ENCODE results near the gene LMO4.

LMO4 gene

DNA sequence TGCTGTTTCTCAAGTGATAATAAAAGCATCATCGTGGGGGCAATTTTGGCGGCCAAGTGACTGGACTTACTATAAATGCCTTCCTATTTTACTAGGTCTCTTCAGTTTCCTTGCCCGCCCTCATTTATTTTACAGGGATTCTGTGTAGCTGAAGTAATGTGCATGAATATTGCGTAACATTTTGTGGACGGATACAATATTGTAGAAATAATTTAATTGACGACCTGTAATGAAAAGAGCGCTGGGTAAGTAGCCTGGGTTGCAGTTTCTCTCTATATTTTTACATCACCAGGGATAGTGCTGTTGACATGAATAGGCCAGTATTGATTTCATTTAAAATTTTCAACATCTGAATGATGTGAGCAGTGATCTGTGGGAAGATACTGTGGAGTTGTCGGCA, 28.1 kb upstream of the LMO4 start:
- peaks cover 42% of the 10 kb centered on the region for H3K4me1 Mint-ChIP-seq
- no peak for DNase-seq
- TF ChIP-seq CTCF (IDR thresholded peaks at IDR 0.05), result no peak
- H3K9me3 Mint-ChIP-seq, result peaks cover 21% of the 10 kb centered on the region
- H3K27ac Mint-ChIP-seq, result no peak overlapping the region
- H3K36me3 Mint-ChIP-seq (ENCODE audit: low read depth), result peaks cover 5% of the 10 kb centered on the region
- H3K27me3 Mint-ChIP-seq (ENCODE audit: low read depth, poor library complexity), result peaks cover 7% of the 10 kb centered on the region
- H3K4me3 Mint-ChIP-seq, result no peak overlapping the region

DNA sequence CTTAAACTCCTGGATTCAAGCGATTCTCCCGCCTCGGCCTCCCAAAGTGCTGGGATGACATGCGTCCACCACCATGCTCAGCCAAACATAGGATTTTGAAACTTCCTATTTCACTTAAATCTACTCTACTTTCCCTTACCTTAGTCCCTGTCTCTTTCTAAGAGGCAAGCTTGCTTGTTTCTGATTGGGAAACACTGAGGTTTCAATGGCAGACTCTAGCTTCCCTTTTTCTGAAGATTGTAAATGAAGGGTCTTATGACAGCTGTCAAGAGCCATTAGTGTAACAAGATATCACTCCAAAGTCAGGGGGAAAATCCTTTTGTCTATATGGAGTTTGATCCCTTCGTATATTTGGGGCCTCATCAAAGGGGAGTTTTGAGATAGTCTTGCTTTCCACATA, 23.5 kb upstream of the LMO4 start:
- Mint-ChIP-seq H3K4me3 (no peak overlapping the region), H3K36me3 (ENCODE audit: low read depth) (no peaks in the 10 kb centered on the region), H3K4me1 (peaks cover 33% of the 10 kb centered on the region), H3K27me3 (ENCODE audit: low read depth, poor library complexity) (peaks cover 3% of the 10 kb centered on the region), H3K27ac (no peak overlapping the region), H3K9me3 (peaks cover 3% of the 10 kb centered on the region)
- DNase-seq, result no peak
- TF ChIP-seq CTCF (IDR thresholded peaks at IDR 0.05), result no peak

GRCh38 chr1:87305762-87306161, 22.9 kb upstream of the LMO4 start:
- no peaks in the 10 kb centered on the region for H3K36me3 Mint-ChIP-seq (ENCODE audit: low read depth)

GRCh38 chr1:87307306-87307705, 21.4 kb upstream of the LMO4 start:
- Mint-ChIP-seq H3K4me1 (peaks cover 44% of the 10 kb centered on the region), H3K9me3 (no peaks in the 10 kb centered on the region), H3K27ac (no peak overlapping the region), H3K27me3 (ENCODE audit: low read depth, poor library complexity) (no peaks in the 10 kb centered on the region), H3K36me3 (ENCODE audit: low read depth) (no peaks in the 10 kb centered on the region), H3K4me3 (no peak overlapping the region)
- DNase-seq, result no peak
- TF ChIP-seq CTCF (IDR thresholded peaks at IDR 0.05), result no peak

More at GRCh38 chr1:87305762-87306161, 22.9 kb upstream of the LMO4 start:
- Mint-ChIP-seq H3K27ac (no peak overlapping the region), H3K27me3 (ENCODE audit: low read depth, poor library complexity) (peaks cover 3% of the 10 kb centered on the region), H3K9me3 (peaks cover 3% of the 10 kb centered on the region), H3K4me3 (no peak overlapping the region), H3K4me1 (peaks cover 33% of the 10 kb centered on the region)
- no peak for DNase-seq
- TF ChIP-seq CTCF (IDR thresholded peaks at IDR 0.05), result no peak

GRCh38 chr1:87307931-87308330, 20.7 kb upstream of the LMO4 start:
- Mint-ChIP-seq H3K27me3 (ENCODE audit: low read depth, poor library complexity) (no peaks in the 10 kb centered on the region), H3K4me3 (no peak overlapping the region), H3K36me3 (ENCODE audit: low read depth) (no peaks in the 10 kb centered on the region), H3K9me3 (no peaks in the 10 kb centered on the region), H3K27ac (no peak overlapping the region), H3K4me1 (peaks cover 44% of the 10 kb centered on the region)
- no peak for TF ChIP-seq CTCF (IDR thresholded peaks at IDR 0.05)
- no peak for DNase-seq

- Mint-ChIP-seq H3K27ac (no peak overlapping the region), H3K9me3 (no peaks in the 10 kb centered on the region), H3K36me3 (ENCODE audit: low read depth) (no peaks in the 10 kb centered on the region), H3K4me3 (no peak overlapping the region), H3K27me3 (ENCODE audit: low read depth, poor library complexity) (peaks cover 7% of the 10 kb centered on the region), H3K4me1 (peaks cover 53% of the 10 kb centered on the region)
- no peak for TF ChIP-seq CTCF (IDR thresholded peaks at IDR 0.05)
- no peak for DNase-seq
Measured at GRCh38 chr1:87314091-87314490, 14.6 kb upstream of the LMO4 start.
